Stimulated activated CD8-positive, alpha-beta memory T cell treated with anti-CD3 and anti-CD28 coated beads, Interleukin-7, amount 100 ng/mL, for 1 hour (primary cell): Measurements from ENCODE around the gene ZCCHC24.
"Not testable (repeated sequence)": the region's sequence is repeated elsewhere in the genome, so short reads cannot be mapped to it uniquely, and the experiment has no call there.

ENCODE experiments used
- DNase-seq, 2 donors: peaks; one replicate each; pipeline ENCODE4 v3.0.0-alpha.2; 2020; ENCODE audit warnings: low read depth in 2 of 2

ZCCHC24 gene

GRCh38 chr10:79346388-79347225, 98.8 kb downstream of the ZCCHC24 start:
- no peak for DNase-seq

- no peak for DNase-seq
Observed at GRCh38 chr10:79346012-79346340, 99.4 kb downstream of the ZCCHC24 start.

DNA sequence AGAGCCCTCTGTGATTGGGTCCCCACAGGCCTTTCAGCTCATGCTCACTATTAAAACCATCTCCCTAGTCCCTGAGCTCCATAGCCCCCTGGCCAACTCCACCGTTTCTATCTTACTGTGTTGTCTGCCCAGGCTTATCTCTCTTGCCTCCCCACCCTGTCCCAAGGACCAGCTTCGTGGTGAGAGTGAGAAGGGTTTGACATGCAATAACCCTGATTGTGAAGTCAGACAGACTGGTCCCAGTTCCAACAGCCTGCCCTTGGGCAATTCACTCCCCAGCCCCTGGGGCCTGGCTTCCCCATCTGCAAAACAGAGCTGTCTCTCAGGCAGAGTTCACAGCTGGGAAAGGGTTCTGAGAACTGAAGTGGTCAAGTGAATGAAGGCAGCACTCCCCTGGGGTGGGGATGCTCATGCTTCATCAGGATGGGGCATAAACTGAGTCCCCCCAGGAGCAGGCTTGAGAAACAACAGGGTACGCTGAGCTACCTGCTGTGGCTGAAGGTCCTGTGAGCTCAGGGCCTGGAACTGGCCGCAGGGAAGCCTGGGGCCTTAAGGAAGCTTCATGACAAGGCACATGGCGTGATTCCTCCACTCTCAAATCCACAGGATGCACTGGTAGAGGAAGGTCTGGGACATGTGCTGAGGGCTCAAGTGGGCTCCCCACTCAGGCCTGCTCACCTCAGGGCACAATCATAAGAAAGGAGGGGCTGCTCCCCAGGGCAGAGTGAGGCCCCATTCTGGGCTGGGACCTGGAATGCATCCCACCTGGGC, 100.0 kb downstream of the ZCCHC24 start:
- no peak for DNase-seq

- no peak for DNase-seq
Observed at GRCh38 chr10:79344502-79345195, 100.8 kb downstream of the ZCCHC24 start.

GRCh38 chr10:79342811-79343561, 102.4 kb downstream of the ZCCHC24 start:
- DNase-seq: no peak

- no peak for DNase-seq
Observed at GRCh38 chr10:79342295-79342761, 103.1 kb downstream of the ZCCHC24 start.

DNA sequence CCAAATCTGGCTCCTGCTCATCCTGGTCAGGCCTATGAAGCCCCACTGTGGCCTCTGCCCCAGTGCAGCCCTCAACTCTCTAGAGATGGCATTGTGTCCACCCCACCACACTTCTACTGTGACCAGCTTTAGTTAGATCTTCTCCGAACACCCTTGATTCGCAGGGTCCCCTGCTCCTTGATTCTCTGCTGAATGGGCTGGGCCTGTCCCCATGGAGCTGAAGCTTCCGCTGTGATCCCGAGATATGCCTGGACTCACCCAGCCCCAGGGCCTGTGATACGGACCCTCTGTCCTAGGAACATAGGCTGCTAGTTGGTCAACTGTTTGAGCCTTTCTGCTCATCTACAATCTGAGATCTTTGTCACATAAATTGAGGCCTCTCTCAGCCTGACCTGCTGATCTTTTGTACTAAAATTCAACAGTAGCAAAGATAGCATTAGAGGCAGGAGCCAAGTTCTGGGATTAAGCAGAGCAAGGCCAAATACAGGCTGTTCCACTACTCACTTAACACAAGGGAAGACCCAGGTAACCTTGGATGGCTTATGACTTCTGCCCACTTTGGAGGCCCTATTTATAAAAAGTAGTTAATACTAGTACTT, 104.7 kb downstream of the ZCCHC24 start:
- no peak for DNase-seq

- no peak for DNase-seq
Observed at GRCh38 chr10:79339266-79339665, 106.2 kb downstream of the ZCCHC24 start.

- DNase-seq: not testable (repeated sequence)
Observed at GRCh38 chr10:79337783-79338469, 107.5 kb downstream of the ZCCHC24 start.

DNA sequence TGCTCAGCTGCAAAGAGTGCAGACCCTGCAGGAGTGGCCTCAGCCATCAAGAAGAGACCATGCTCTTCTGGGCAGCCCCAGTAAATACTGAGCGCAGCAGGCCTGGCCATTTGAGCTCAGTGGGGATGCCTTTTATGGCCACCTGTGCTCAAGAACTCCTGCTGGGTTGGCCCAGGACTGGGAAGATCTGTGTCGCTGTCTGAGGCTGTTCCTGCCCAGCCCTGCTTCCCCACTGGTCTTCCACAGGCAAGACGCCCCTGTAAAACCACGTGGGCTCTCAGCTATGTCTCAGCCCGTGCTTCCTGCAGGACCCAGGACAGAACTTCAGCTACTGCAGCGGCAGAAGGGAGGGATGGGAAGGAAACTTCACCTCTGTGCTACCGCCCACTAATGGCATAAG, 108.7 kb downstream of the ZCCHC24 start:
- no peak for DNase-seq

DNA sequence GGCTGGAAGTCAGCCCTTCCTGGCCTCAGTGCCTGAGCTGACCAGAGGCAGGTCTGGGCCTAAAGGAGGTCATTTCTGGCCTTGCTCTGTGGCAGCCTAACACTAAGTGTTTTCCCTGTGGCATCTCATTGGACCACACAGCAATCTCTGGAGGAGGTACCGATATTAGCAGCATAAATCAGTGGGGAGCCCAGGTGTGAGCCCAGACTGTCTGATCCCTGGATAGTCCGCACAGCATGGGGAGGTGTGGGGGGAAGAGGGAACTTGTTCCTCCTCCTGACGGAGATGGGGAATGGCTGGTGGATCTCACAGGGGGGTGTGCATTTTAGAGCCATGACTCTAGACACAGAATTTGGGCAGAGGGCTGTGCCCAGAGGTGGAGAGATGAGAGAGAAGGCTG, 109.1 kb downstream of the ZCCHC24 start:
- no peak for DNase-seq

GRCh38 chr10:79335470-79336235, 109.8 kb downstream of the ZCCHC24 start:
- DNase-seq: no peak

DNA sequence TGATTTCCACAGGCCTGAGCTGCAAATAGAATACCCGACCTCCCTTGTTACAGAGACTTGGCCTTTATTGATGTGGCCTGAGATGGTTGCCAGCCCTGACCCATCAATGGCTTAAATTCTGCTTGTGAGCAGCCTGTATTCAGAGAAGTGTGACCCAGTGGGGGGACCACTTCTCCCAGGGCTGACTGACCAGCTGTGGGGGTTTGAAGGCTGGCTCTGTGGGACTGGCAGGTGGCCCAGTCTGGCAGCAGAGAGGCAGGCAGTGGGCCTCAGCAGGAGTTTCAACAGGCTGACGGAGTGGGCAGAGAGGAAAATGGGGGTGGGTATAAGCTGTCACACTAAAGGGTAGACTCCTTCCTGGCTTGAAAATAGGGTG, 110.3 kb downstream of the ZCCHC24 start:
- no peak for DNase-seq

DNA sequence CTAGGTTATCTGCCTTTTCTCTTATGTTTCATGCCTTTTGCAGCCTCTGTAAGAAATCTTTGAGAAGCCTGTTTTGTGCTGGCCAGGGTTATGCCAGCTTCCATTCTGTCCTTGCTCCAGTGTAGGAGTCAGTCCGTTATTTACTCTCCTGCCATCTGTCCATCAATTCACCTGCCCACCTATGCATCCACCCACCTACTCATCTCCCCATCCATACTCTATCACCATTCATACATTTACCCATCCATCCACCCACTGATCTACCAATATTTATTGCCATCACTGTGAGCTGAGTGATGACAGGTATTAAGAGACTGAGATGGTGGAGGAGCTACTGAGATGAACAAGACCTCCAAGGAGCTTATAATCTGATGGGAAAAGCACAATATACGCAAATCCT, 110.9 kb downstream of the ZCCHC24 start:
- no peak for DNase-seq

GRCh38 chr10:79333513-79333912, 111.9 kb downstream of the ZCCHC24 start:
- no peak for DNase-seq

- not testable (repeated sequence) for DNase-seq
Observed at GRCh38 chr10:79332610-79333315, 112.7 kb downstream of the ZCCHC24 start.
